ENCODE measurements around the gene TCL1B. TPM values are rescaled to one million over a fixed set of nuclear protein-coding genes. Genes with fewer than 3 reads are reported as not detected.

The TCL1B gene, protein sequence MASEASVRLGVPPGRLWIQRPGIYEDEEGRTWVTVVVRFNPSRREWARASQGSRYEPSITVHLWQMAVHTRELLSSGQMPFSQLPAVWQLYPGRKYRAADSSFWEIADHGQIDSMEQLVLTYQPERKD
- 1 to 10 TPM in 1 of 2 donors, not detected in 1; 1.4 TPM for total RNA-seq

DNA sequence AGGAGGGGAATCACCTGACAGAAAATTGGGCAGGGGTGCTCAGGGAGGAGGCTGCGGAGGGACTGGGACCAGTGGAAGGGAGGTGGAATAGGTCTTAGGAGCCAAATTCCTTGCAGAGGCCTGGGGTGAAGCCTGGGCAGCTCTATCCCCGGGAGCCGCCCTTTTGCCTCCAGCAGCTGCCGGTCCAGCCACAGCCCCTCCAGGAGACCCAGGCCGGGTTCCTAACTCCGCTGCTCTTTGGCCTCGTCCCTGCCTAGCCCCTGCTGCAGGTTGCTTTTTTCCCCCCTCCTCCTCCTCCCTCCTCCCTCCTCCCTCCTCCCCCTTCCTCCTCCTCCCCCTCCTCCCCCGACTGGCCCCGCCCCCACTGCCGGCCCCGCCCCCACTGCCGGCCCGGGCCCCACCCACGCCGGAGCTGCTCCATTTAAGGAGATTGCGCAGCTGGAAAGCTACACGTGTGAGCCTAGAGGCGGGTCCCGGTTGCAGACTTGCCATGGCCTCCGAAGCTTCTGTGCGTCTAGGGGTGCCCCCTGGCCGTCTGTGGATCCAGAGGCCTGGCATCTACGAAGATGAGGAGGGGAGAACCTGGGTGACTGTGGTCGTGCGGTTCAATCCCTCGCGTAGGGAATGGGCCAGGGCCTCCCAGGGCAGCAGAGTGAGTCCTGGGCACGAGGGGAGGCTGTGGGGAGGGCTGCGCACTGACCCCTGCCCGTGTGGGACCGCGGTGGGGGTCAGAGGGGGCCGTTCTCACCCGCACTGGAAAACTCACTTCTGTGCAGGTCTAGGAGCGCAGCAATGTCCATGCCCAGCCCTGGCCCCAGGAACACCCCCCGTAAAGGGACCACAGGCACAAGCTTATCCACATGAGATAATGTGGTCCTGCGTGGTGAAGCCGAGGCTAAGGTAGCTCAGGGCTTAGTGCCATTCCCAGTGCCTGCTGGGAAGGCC, at the start of gene TCL1B:
Gene TCL1B (plus strand): TSS at position 449 of the 945 bp plus-strand sequence. CDS start 42 bp downstream, at position 491.
- Histone ChIP-seq H3K27me3 (replicated peaks; ENCODE audit: insufficient read depth) (no peaks in the 10 kb centered on the region), H3K4me3 (no peak within 1 kb of the TSS), H3K9me3 (no peaks in the 10 kb centered on the region), H3K4me1 (replicated peaks) (no peaks in the 10 kb centered on the region), H3K36me3 (no peaks in the 10 kb centered on the region), H3K27ac (no peak within 1 kb of the TSS)
- no peak for DNase-seq (ENCODE audit: low spot score)
- 85% methylated on average over 29 of the region's 38 CpGs for WGBS
- no peak for TF ChIP-seq POLR2AphosphoS5 (IDR thresholded peaks at IDR 0.05)
- TF ChIP-seq POLR2A (IDR thresholded peaks at IDR 0.05) = no peak
- TF ChIP-seq, protein P1, sequence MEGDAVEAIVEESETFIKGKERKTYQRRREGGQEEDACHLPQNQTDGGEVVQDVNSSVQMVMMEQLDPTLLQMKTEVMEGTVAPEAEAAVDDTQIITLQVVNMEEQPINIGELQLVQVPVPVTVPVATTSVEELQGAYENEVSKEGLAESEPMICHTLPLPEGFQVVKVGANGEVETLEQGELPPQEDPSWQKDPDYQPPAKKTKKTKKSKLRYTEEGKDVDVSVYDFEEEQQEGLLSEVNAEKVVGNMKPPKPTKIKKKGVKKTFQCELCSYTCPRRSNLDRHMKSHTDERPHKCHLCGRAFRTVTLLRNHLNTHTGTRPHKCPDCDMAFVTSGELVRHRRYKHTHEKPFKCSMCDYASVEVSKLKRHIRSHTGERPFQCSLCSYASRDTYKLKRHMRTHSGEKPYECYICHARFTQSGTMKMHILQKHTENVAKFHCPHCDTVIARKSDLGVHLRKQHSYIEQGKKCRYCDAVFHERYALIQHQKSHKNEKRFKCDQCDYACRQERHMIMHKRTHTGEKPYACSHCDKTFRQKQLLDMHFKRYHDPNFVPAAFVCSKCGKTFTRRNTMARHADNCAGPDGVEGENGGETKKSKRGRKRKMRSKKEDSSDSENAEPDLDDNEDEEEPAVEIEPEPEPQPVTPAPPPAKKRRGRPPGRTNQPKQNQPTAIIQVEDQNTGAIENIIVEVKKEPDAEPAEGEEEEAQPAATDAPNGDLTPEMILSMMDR (IDR thresholded peaks at IDR 0.05) = no peak
- intact Hi-C loops (cut with DNase I) = no loop called here

DNA sequence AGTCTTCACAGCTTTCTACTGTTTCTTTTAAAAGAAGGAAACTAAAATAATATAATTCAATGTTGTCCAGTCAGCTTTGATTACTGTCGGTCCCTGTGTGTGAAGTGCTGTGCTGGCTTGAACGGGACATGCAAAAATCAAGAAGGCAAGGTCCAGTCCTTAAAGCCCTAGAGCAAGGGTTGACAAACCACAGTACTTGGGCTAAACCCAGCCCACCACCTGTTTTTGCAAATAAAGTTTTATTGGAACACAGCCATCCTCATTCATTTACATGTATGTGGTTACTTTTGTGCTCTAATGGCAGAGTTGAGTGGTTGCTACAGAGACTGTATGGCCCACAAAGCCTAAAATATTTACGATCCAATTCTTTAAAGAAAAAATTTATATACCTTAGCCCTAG, 41.2 kb upstream of the TCL1B start:
- intact Hi-C loops (cut with DNase I) = no loop called here

DNA sequence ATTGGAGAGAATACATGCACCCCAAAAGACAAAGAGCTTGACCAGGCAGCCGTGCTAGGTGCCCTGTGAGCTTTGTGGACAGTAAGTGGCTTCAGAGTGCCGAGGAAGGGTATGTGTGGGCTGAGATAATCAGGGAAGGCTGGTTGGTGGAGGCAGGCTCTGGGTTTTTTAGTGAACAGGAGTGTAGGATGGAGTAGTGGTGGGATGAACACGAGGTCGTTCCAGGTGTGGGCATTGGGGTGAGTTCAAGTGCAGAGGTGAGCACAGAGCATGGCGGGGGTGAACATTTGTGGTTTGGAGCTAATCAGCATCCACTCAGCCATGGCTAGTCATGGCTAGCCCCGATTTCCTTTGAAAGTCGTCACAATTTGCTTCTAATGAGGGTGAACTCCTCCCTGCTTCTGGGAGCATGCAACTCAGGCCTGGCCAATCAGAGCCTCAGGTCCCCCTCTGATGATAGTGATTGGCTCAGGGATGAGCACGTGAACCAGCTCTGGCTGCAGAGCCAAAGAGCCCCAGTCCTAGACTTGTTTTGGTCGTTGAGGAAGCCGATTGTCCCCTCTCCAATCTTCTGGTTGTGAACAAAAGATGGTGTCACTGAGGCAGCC, 40.7 kb upstream of the TCL1B start:
- intact Hi-C loops (cut with DNase I) = no loop called here
- Histone ChIP-seq H3K4me3 (no peak overlapping the region), H3K4me1 (replicated peaks) (no peaks in the 10 kb centered on the region), H3K9me3 (no peaks in the 10 kb centered on the region), H3K27me3 (replicated peaks; ENCODE audit: insufficient read depth) (no peaks in the 10 kb centered on the region), H3K36me3 (no peaks in the 10 kb centered on the region), H3K27ac (no peak overlapping the region)
- 83% methylated on average over 10 of the region's 10 CpGs for WGBS
- DNase-seq (ENCODE audit: low spot score) = no peak
- TF ChIP-seq POLR2A (IDR thresholded peaks at IDR 0.05) (no peak), POLR2AphosphoS5 (IDR thresholded peaks at IDR 0.05) (no peak)
- TF ChIP-seq, protein P1 (IDR thresholded peaks at IDR 0.05) = no peak

More for the DNA sequence above, 41.2 kb upstream of the TCL1B start:
- H3K27ac ChIP-seq = no peak overlapping the region
- no peak for DNase-seq (ENCODE audit: low spot score)
- H3K9me3 ChIP-seq = no peaks in the 10 kb centered on the region
- H3K36me3 ChIP-seq = no peaks in the 10 kb centered on the region
- no peaks in the 10 kb centered on the region for H3K4me1 ChIP-seq (replicated peaks)
- H3K27me3 ChIP-seq (replicated peaks; ENCODE audit: insufficient read depth) = no peaks in the 10 kb centered on the region
- 89% methylated on average over 3 of the region's 3 CpGs for whole genome bisulfite sequencing
- TF ChIP-seq, protein P1 (IDR thresholded peaks at IDR 0.05) = no peak
- TF ChIP-seq POLR2A (IDR thresholded peaks at IDR 0.05) (no peak), POLR2AphosphoS5 (IDR thresholded peaks at IDR 0.05) (no peak)
- H3K4me3 ChIP-seq = no peak overlapping the region

DNA sequence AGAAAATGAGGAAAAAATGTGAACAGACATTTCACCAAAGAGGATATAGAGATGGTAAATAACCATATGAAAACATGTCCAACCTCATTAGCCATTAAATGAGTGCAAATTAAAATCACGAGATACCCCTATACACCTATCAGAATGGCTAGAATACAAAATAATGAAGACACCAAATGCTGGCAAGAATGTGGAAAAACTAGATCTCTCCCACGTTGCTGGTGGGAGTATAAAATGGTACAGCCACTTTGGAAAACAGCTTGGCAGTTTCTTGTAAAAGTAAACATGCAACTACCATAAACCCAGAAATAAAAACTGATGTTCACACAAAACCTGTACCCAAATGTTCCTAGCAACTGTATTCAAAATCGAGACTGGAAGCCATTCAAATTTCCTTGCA, 38.3 kb upstream of the TCL1B start:
- no peak for DNase-seq (ENCODE audit: low spot score)
- intact Hi-C loops (cut with DNase I) = no loop called here
- 37% methylated on average over 3 of the region's 3 CpGs for WGBS

More for the DNA sequence above, 38.3 kb upstream of the TCL1B start:
- no peaks in the 10 kb centered on the region for H3K27me3 ChIP-seq (replicated peaks; ENCODE audit: insufficient read depth)
- no peak overlapping the region for H3K4me3 ChIP-seq
- H3K27ac ChIP-seq = no peak overlapping the region
- TF ChIP-seq POLR2AphosphoS5 (IDR thresholded peaks at IDR 0.05) = no peak
- no peak for TF ChIP-seq POLR2A (IDR thresholded peaks at IDR 0.05)
- TF ChIP-seq, protein P1 (IDR thresholded peaks at IDR 0.05) = no peak
- H3K9me3 ChIP-seq = no peaks in the 10 kb centered on the region
- no peaks in the 10 kb centered on the region for H3K4me1 ChIP-seq (replicated peaks)
- no peaks in the 10 kb centered on the region for H3K36me3 ChIP-seq
